ENCODE results near the gene IPO4.
A peak's percentile ranks its signal among the peaks of the same experiment; 100 is the strongest.

IPO4 gene

GRCh38 chr14:24147761-24148428, 40.7 kb downstream of the IPO4 start:
- no peak for DNase-seq (ENCODE audit: low read depth)

GRCh38 chr14:24146978-24147760, 41.4 kb downstream of the IPO4 start, which contains the start of gene RNF31:
Gene RNF31, plus strand, starts transcription at chr14:24147498. Its CDS starts 201 bp downstream, at chr14:24147699.
- peak; percentile 98 for DNase-seq (ENCODE audit: low read depth)

GRCh38 chr14:24146453-24146977, 42.1 kb downstream of the IPO4 start, which contains the start of gene PSME2:
Gene PSME2, minus strand, starts transcription at chr14:24146610. Its CDS starts 29 bp downstream, at chr14:24146581.
- peak; percentile 73 for DNase-seq (ENCODE audit: low read depth)

DNA sequence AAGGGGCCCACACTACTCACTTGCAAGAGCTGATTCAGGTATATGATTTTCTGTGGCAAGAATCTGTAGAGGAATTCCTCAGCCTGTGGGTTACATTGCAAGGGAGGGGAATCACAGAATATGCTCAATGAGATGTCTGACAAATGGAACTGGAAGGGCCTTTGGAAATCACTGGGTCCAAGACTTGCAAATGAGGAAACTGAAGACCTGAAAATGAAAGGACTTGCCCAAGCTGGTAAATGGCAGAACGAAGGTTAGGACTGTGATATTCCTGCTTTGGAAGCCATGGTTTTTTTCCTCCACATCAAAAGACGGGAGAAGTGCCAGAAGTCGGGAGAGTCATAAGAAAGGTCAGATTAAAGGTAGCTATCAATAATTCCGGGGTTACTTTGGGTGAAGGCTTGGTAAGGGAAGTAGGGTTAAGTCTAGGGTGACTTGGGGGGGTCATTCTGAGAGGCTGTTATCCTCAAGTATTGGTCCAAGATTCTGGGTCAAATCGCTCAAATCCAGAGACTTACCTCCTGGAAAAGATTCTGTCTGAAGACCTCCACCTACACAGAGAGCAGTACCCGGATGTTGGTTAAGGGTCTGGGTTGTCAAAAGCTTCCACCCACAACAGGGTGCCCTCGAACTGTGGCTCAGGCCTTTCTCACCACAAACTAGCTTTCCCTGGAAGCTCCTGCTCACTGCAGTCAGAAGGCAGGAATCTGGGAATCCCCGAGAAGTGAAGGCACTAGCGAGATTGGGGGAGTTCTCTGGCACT, 42.7 kb downstream of the IPO4 start:
- DNase-seq (ENCODE audit: low read depth): no peak

DNA sequence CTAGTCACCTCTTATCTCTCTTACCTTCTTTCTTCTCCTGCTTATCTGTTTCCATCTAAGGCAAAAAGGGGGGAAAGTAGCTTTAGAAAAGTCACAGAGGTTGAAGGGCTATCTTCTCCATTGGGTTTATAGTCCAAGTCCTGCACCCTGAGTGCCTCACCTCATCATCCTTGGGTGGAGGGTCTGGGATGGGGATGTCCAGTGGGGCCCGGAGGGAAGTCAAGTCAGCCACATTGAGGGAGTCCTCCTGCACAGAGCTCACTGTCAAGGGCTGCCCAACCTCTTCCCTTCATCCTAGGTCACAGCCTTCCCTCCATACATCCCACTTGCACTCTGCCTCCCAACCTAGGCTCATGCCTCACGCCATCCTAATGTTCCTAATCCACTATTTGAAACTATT, 43.4 kb downstream of the IPO4 start:
- no peak for DNase-seq (ENCODE audit: low read depth)

DNA sequence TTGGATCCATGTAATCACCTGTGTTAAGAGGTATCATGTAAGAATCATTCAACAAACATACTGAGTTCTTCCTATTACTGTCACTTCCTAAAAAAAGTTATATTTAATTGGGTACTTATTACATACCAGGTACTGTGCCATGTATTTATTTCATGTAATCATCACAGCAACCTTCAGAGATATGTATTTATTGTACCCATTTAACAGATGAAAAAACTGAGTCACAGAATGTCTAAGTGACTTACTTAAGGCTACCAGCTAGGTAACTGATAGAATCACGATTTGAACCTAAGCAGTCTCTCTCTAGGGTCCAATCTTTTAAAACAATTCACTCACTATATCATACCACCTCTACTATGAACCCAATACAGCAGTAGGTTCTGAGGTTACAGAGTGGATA, 44.2 kb downstream of the IPO4 start:
- DNase-seq (ENCODE audit: low read depth): no peak

DNA sequence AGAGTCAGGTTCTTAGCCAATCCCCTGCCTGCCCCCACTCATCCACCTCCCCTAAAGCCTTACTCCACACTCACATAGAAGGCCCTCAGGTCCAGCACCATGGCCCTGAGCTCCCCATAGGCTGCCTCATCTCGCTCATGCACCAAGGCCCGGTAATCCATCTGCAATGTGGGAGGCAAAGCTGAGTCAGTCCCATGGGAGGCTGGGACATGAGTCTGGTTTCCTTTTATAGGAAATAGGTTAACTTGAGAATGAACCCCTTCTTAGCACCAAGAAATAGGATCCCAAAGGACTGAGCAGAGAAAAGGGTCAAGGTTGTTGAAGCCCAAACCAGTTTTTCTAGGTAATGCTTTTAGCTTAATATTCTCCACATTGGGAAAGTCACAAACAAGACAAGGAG, 45.1 kb downstream of the IPO4 start:
- no peak for DNase-seq (ENCODE audit: low read depth)

DNA sequence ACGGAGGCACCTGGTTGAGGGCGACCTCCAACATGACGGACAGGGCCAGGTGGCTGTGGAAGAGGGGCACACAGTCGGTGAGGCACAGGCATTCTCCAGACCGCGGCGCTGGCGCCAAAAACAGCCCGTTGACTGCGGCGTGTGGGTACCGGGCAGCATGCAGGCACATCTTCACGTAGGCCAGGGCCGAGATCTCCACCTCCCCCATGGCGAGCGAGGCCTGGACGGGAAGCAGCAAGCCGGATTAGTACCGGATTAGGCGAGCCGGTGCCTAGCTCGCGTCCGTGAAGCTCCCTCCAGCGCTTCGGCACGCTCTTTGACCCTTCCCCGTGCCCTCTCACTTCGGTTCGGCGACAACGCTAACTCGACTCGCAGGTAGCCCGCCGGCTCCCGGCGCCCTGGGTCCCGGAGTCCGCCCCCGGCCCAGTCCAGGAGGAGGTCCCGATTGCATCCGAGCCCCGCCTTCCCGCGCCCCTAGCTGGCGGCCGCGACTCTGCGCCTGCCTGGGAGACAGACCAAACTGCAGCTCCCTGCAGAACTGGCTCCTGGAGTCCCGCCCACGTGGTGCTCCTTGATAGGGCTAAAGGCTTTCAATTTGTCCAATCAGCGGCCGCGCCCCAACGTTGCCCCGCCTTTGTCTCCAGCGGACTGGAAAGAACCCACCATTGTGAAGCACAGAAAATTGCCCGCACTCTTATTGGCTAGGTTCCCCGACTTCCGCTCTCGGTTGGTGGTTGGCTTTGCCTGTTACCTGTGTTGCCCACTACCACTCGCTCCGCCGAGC, 47.3 kb downstream of the IPO4 start, which contains the start of gene EMC9:
Gene EMC9 (minus strand): TSS at position 495 of the 784 bp plus-strand sequence. CDS start 287 bp downstream, at position 208.
- peak; percentile 99 for DNase-seq (ENCODE audit: low read depth)

- DNase-seq (ENCODE audit: low read depth): no peak
Observed at GRCh38 chr14:24139272-24139934, 49.2 kb downstream of the IPO4 start.

DNA sequence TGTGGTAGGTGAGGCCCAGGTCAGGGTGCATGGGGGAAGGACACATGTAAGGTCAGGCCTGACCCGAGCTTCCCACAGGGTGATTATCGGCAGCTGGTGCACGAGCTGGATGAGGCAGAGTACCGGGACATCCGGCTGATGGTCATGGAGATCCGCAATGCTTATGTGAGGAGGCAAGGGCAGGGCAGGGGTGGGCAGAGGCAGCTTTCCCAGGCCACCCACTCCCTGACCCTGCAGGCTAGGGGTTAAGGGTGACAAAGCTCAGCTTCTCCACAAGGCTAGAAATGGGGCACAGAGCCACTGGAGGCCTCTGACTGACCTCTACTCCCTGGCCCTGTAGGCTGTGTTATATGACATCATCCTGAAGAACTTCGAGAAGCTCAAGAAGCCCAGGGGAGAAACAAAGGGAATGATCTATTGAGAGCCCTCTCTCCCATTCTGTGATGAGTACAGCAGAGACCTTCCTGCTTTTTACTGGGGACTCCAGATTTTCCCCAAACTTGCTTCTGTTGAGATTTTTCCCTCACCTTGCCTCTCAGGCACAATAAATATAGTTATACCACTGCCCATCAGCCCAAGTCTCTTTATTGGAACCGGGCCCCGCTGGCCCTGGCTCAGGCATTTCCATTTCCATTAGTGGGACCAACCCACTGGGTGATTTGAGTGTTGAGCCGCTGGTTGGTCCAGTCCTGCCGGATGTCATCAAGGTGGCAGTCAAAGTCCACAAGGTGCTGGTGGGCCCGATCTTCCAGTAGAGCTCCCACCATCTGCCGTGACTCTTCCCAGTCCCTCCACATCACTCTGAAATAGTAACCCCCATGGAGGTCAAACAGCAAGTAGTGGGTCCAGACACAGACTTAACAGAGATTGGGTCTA, 50.0 kb downstream of the IPO4 start:
- DNase-seq (ENCODE audit: low read depth): no peak

GRCh38 chr14:24137529-24138395, 50.9 kb downstream of the IPO4 start:
- no peak for DNase-seq (ENCODE audit: low read depth)

- DNase-seq (ENCODE audit: low read depth): no peak
Observed at GRCh38 chr14:24136684-24137528, 51.7 kb downstream of the IPO4 start.

DNA sequence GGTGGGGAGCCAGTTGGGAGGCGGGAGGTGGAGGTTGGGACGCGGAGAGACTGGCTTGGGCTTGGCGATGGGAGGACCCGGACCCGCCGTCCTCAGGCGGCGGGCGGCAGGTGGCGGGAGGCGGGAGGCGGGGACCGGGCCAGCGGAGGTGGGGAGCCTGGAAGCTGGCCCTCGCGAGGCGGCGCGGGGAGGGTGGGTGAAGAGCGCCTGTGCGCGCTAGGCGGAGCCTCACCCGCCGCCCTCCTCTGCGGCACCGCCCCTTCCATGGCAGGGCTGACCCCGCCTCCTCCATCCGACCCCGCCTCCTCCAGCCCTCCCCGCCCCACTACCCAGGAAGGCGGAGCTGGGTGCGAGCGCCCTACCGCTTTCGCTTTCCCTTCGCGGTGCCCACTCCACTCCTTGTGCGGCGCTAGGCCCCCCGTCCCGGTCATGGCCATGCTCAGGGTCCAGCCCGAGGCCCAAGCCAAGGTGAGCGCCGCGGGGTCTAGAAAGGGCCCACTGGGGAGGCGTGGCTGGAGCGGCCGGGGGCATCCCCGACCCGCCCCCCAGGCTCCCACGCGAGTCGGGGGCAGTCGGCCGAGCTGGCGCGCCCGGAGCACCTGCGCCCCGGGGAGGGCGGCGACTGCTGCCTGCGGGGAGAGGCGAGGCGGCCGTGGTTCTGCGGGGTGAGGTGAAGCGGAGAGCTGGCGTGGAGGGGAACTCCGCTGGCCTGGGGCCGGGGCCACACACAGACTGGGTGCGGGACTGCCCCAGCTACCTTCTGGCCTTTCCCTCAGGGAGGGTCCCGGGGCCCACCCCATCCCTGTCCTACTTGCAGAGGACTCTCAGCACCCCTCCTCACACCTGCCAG, 52.6 kb downstream of the IPO4 start, which contains the start of gene PSME1:
Gene PSME1 (plus strand): TSS at position 361 of the 850 bp plus-strand sequence. CDS start 69 bp downstream, at position 430.
- DNase-seq (ENCODE audit: low read depth): peak; percentile 92

- DNase-seq (ENCODE audit: low read depth): no peak
Observed at GRCh38 chr14:24135584-24135833, 53.1 kb downstream of the IPO4 start.

DNA sequence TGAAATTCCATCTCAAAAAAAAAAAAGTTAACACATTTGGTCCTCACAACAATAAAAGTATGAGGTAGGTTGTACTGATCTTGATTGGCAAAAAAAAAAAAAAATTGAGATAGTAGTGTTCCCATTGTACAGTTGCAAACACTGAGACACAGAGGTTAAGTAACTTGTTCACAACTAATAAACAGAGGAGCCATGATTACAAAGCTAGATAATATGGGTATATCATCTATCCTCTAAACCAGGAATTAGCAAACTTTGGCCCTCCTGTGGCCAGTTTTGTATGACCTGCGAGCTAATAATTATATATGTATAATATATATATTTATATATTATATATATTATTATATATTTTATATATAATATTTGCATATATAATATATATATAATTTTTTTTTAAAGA, 54.9 kb downstream of the IPO4 start:
- no peak for DNase-seq (ENCODE audit: low read depth)

DNA sequence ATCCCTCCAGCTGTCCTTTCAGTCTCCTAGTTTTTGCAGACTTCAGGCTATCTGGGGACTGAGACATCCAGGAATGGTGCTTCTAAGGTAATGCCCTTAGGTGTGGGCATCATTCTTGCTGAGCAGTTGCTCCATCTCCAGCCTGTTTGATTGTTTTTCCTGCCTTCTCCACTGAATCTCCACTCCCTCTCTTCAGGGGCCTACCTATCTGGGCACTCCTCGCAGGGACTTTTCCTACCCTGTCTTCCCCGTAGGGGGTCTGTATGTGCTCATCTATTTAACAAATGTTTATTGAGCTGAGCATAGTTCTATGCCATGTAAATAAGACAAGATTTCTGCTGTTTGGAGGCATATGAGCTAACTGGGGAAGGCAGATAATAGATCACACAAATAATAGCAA, 55.6 kb downstream of the IPO4 start:
- DNase-seq (ENCODE audit: low read depth): no peak

DNA sequence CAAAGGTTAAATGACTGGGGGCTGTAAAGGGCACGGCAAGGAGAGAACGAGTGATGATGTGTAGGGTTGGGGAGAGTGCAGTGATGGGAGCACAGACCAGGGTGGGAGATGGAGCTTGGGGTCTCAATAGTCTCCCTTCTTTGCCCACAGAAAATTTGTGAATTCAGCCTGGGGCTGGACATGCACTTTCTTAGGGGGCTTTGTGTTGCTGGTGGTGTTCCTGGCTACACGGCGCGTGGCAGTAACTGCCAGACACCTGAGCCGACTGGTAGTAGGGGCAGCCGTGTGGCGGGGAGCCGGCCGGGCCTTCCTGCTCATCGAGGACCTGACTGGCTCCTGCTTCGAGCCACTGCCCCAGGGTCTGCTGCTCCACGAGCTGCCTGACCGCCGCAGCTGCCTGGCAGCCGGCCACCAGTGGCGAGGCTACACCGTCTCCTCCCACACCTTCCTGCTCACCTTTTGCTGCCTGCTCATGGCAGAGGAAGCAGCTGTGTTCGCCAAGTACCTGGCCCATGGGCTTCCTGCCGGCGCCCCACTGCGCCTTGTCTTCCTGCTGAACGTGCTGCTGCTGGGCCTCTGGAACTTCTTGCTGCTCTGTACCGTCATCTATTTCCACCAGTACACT, 56.4 kb downstream of the IPO4 start:
- DNase-seq (ENCODE audit: low read depth): no peak

Data from stimulated activated CD4-positive, alpha-beta T cell treated with anti-CD3 and anti-CD28 coated beads, Interleukin-2, amount 100 ng/mL, for 4 hours (primary cell).